Loucy (cell line): ENCODE measurements around the gene MRTFB.

Experiments
- EZH2phosphoT487 ChIP-seq: fragments of 200-600 bp; IDR thresholded peaks from 2 replicates; pipeline ENCODE4 v1.6.1; 2018; ENCODE audit warnings: antibody characterized with exemption, mild to moderate bottlenecking, moderate library complexity, borderline replicate concordance
- TF ChIP-seq, protein P1 (sequence below): fragments of 200-600 bp; sonication (generic); conservative IDR thresholded peaks from 2 replicates; pipeline ENCODE4 v1.5.1; 2014; ENCODE audit warnings: mild to moderate bottlenecking, antibody characterized with exemption, low read length

DNA sequence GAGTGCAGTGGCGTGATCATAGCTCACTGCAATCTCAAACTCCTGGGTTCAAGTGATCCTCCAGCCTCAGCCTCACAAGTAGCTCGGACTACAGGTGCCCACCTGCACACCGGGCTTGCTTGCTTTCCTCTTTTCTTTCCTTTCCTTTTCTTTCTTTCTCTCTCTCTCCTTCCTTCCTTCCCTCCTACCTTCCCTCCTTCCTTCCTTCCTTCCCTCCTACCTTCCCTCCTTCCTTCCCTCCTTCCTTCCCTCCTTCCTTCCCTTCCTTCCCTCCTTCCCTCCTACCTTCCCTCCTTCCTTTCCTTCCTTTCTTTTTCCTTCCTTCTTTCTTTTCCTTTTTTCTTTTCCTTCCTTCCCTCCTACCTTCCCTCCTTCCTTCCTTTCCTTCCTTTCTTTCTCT lies 225.5 kb downstream of the MRTFB start:
- TF ChIP-seq, protein P1, sequence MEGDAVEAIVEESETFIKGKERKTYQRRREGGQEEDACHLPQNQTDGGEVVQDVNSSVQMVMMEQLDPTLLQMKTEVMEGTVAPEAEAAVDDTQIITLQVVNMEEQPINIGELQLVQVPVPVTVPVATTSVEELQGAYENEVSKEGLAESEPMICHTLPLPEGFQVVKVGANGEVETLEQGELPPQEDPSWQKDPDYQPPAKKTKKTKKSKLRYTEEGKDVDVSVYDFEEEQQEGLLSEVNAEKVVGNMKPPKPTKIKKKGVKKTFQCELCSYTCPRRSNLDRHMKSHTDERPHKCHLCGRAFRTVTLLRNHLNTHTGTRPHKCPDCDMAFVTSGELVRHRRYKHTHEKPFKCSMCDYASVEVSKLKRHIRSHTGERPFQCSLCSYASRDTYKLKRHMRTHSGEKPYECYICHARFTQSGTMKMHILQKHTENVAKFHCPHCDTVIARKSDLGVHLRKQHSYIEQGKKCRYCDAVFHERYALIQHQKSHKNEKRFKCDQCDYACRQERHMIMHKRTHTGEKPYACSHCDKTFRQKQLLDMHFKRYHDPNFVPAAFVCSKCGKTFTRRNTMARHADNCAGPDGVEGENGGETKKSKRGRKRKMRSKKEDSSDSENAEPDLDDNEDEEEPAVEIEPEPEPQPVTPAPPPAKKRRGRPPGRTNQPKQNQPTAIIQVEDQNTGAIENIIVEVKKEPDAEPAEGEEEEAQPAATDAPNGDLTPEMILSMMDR: no peak
- no peak for TF ChIP-seq EZH2phosphoT487
